Stimulated activated CD8-positive, alpha-beta memory T cell treated with anti-CD3 and anti-CD28 coated beads, Interleukin-12 subunit alpha, Interleukin-12 subunit beta, amount 100 ng/mL, for 1 hour (primary cell): Measurements from ENCODE around the gene RALB.

Experiments
- DNase-seq: peaks from one replicate; pipeline ENCODE4 v3.0.0-alpha.2; 2020; ENCODE audit warnings: low read depth

The RALB gene

DNA sequence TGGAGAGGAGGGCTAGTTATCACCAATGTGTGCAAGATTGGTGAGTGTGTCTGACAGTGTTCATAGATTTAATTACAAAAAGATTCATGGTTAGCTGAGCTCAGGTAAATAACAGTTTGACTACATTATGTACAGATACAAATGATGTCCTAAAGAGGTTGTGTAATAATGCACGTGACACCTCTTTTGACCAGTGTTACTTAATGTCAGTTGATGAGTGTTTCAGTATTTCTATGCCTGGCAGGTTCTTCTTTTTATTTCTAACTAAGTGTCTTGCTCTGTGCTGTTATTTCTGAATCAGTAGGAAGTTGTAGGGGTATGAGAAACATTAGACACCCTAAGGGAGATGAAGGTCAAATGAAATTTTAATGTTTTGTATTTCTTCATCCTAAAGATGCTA is 85.4 kb downstream of the RALB start:
- no peak for DNase-seq

DNA sequence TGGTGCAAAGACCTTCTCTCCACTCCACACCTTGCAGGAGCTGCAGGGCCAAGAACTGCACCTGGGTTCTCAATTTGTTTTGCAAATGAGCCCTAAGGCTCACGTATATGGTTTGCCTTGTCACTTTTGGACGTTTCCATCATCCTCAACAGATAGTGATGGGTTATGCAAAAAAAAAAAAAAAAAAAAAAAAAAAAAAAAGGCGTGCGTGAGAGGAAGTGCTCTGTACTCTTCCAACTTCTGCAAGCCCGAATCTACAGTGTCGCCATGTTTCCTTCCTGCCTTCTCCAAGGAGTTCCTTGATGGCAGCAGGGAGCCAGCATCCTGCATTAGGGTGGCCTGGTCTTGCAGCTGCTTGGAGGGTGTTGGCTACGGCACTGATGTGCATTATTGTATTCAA is 89.3 kb downstream of the RALB start:
- DNase-seq, result no peak

DNA sequence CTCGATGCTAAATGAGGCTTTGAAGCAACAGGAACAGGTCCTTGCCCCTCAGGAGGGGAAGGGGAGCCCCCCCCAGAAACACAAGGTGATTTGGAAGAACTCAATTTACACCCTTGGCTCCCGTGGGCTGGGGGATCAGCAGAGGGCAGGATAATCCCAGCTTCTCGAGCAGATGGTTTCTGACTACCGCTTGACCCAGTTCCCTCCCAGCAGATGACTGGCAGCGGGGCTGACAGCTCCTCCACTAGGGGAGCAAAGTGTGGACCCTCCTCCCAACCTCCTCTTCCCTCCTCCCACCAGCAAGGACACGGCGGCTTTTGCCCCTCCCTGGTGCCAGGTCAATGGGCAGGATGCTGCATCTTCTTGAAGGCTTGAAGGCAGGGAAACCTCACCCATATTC is 89.8 kb downstream of the RALB start:
- DNase-seq, result no peak

DNA sequence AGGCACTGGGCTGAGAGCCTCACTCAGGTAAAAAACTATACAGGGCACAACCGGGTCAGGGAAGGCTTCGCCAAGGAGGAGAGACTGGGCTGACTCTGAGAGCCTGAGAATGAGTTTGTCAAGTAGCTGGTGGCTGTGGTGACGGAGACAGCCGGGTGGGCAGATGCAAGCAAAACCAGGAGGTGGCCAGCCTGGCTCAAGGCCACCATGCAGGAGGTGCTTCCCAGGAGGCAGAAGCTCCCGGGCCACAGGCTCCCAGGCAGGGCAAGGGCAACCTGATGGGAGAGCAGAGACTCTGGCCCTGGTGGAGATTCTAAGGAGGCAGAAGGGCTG is 90.4 kb downstream of the RALB start:
- no peak for DNase-seq

DNA sequence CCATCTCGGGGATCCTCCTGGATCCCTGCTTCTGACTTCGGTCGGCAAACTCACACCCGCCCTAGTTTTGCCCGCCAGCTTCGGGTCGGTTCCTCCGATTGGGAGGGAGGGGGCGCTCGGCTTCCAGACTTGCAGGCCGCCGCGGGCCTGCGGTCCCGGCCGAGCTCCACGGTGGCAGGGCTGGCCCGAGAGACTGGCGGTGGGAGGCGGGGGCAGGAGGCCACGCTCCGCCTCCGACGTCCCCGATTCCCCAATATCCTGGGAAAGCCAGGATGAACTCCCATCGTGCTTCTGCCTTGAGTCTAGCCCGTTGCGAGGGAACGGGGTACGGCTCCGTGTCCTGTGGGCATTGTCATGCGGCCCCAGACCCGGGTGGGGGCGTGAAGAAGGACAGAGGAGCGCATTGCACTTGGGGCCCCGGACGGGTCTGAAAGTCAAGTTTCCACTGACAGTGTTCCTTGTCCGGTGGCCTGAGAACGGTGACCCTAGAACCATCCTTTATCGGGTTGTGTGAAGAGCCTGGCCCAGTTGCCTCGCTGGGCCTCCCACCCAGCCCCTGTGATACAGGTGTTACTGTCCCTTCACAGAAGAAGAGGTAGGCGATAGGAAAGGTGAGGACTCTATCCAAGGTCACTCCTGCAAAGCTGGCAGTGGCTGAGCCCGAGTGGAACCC is 90.9 kb downstream of the RALB start:
- DNase-seq, result peak; percentile 13
